ENCODE data around the gene FGF4.

GRCh38 chr11:69734367-69734766 lies 40.8 kb downstream of the FGF4 start:
- no peak for TF ChIP-seq CTCF (conservative IDR thresholded peaks at IDR 0.05; ENCODE audit: low read length)
- no peak for TF ChIP-seq EZH2phosphoT487 (IDR thresholded peaks at IDR 0.05; ENCODE audit: borderline replicate concordance)

Data from Loucy (cell line).